Neural cell (in vitro differentiated cells): ENCODE measurements around the gene SLC9A6.

Experiments used
- CTCF ChIP-seq: fragments of 450-650 bp; IDR thresholded peaks from 2 replicates; pipeline ENCODE4 v1.5.1; 2014; ENCODE audit warnings: antibody characterized with exemption, mild to moderate bottlenecking, moderate library complexity; ENCODE audit not compliant: poor library complexity, severe bottlenecking
- EP300 ChIP-seq: fragments of 450-650 bp; conservative IDR thresholded peaks from 2 replicates; pipeline ENCODE4 v1.6.1; 2014; ENCODE audit warnings: antibody characterized with exemption, mild to moderate bottlenecking, moderate library complexity; ENCODE audit not compliant: poor library complexity, severe bottlenecking
- EZH2 ChIP-seq: fragments of 200-600, 300-800 bp; shearing (Covaris generic), sonication (generic); IDR thresholded peaks from 2 replicates; pipeline ENCODE4 v1.6.1; 2014; ENCODE audit warnings: antibody characterized with exemption, low read length, borderline replicate concordance, mild to moderate bottlenecking; ENCODE audit not compliant: insufficient read depth, poor library complexity, severe bottlenecking
- POLR2AphosphoS5 ChIP-seq: IDR thresholded peaks from 2 replicates; pipeline ENCODE4 v1.6.1; 2012
- SMC3 ChIP-seq: fragments of 450-650 bp; conservative IDR thresholded peaks from 2 replicates; pipeline ENCODE4 v1.6.1; 2014; ENCODE audit warnings: antibody characterized with exemption, mild to moderate bottlenecking, moderate library complexity; ENCODE audit not compliant: poor library complexity
- TAF1 ChIP-seq: IDR thresholded peaks from 2 replicates; pipeline ENCODE4 v1.6.1; 2012; ENCODE audit warnings: low read depth

GRCh38 chrX:136061286-136061685, 76.1 kb downstream of the SLC9A6 start:
- TF ChIP-seq CTCF (no peak), SMC3 (no peak), EZH2 (no peak), TAF1 (no peak), EP300 (no peak), POLR2AphosphoS5 (no peak)
